Esophagus squamous epithelium (tissue), 4 donors: ENCODE data around the gene MRAS.

Experiments
- CTCF ChIP-seq, 6 experiments: fragments of 450-650 bp in 4 of 6; fragments of 200-600 bp in 2 of 6; sonication (generic) in 2 of 6; IDR thresholded peaks; one replicate each; pipeline ENCODE4 v1.5.1; 2016 to 2019; ENCODE audit warnings: antibody characterized with exemption in 6 of 6, mild to moderate bottlenecking in 4 of 6, moderate library complexity in 4 of 6
- POLR2A ChIP-seq, 4 donors: fragments of 450-650 bp; IDR thresholded peaks; one replicate each; pipeline ENCODE4 v1.6.1; 2017; ENCODE audit warnings: antibody characterized with exemption in 4 of 4, mild to moderate bottlenecking in 4 of 4, moderate library complexity in 3 of 4

GRCh38 chr3:138412821-138413551 is 64.6 kb downstream of the MRAS start:
- no peak for TF ChIP-seq POLR2A (IDR thresholded peaks at IDR 0.05)
- no peak for TF ChIP-seq CTCF (IDR thresholded peaks at IDR 0.05)
